ENCODE results near the gene TEX13D. TPM values are rescaled to one million over a fixed set of nuclear protein-coding genes. Genes with fewer than 3 reads are reported as not detected.
"Not testable (repeated sequence)": the region's sequence is repeated elsewhere in the genome, so short reads cannot be mapped to it uniquely, and the experiment has no call there.

The TEX13D gene
- polyA plus RNA-seq (ENCODE audit: insufficient read length), result not detected

- DNase-seq, result no peak
Observed at GRCh38 chrX:124332481-124333424, at the start of gene TEX13D. TEX13D (plus strand) TSS chrX:124332660; CDS start chrX:124332918, 258 bp downstream.

GRCh38 chrX:124289443-124289842 lies 43.0 kb upstream of the TEX13D start:
- no peak for DNase-seq

GRCh38 chrX:124293810-124294209 lies 38.6 kb upstream of the TEX13D start:
- no peak for DNase-seq

GRCh38 chrX:124299323-124299722 lies 33.1 kb upstream of the TEX13D start:
- DNase-seq, result not testable (repeated sequence)

- DNase-seq, result no peak
Observed at GRCh38 chrX:124300405-124300804, 32.1 kb upstream of the TEX13D start.

- DNase-seq, result no peak
Observed at GRCh38 chrX:124307253-124307907, 25.1 kb upstream of the TEX13D start.

- no peak for DNase-seq
Observed at GRCh38 chrX:124325732-124326131, 6.7 kb upstream of the TEX13D start.

GRCh38 chrX:124328765-124329164 lies 3.7 kb upstream of the TEX13D start:
- DNase-seq, result no peak

GRCh38 chrX:124333862-124334261 lies 1.4 kb downstream of the TEX13D start:
- no peak for DNase-seq

- not testable (repeated sequence) for DNase-seq
Observed at GRCh38 chrX:124334555-124334954, 2.1 kb downstream of the TEX13D start.

GRCh38 chrX:124335598-124335997 lies 3.1 kb downstream of the TEX13D start:
- no peak for DNase-seq

GRCh38 chrX:124337916-124338315 lies 5.5 kb downstream of the TEX13D start:
- DNase-seq, result no peak

GRCh38 chrX:124338733-124339514 lies 6.5 kb downstream of the TEX13D start:
- DNase-seq, result no peak

- no peak for DNase-seq
Observed at GRCh38 chrX:124341396-124342132, 9.1 kb downstream of the TEX13D start.

- DNase-seq, result no peak
Observed at GRCh38 chrX:124342174-124342867, 9.9 kb downstream of the TEX13D start.

- no peak for DNase-seq
Observed at GRCh38 chrX:124343016-124343415, 10.6 kb downstream of the TEX13D start.

- no peak for DNase-seq
Observed at GRCh38 chrX:124344246-124344645, 11.8 kb downstream of the TEX13D start.

GRCh38 chrX:124346117-124346876 lies 13.8 kb downstream of the TEX13D start, which contains the start of gene SH2D1A:
SH2D1A (plus strand) TSS chrX:124346563; CDS start chrX:124346643, 80 bp downstream.
- no peak for DNase-seq

GRCh38 chrX:124346877-124347241 lies 14.4 kb downstream of the TEX13D start:
- DNase-seq, result no peak

- DNase-seq, result no peak
Observed at GRCh38 chrX:124347242-124347641, 14.8 kb downstream of the TEX13D start.

- no peak for DNase-seq
Observed at GRCh38 chrX:124348182-124348581, 15.7 kb downstream of the TEX13D start.

Measured in hindlimb muscle (tissue), 1 donor.